Measurements from ENCODE around the gene RGP1. TPM values are rescaled to one million over a fixed set of nuclear protein-coding genes. Genes with fewer than 3 reads are reported as not detected.
A peak's percentile ranks its signal among the peaks of the same experiment; 100 is the strongest.

The RGP1 gene
- total and polyA plus RNA-seq, 8 donors = 3.8 to 21.2 (median 12.0) TPM

GRCh38 chr9:35760651-35761050, 11.6 kb downstream of the RGP1 start:
- Histone ChIP-seq H3K9me3 (no peaks in the 10 kb centered on the region), H3K27me3 (no peaks in the 10 kb centered on the region), H3K36me3 (no peaks in the 10 kb centered on the region), H3K4me3 (no peak overlapping the region), H3K4me1 (peaks cover 14 to 53% (median 36%) of the 10 kb centered on the region in 4 donors), H3K27ac (peak overlapping the region in 2 of 5 donors; percentile 7 to 56)
- 29 to 51% (median 34%) methylated on average over 2 of the region's 2 CpGs for WGBS, 5 donors
- intact Hi-C loops (cut with DNase I; ENCODE audit: low total_unique reads) = no loop called here
- DNase-seq = peak in 1 of 2 donors; percentile 89
- TF ChIP-seq POLR2AphosphoS5 (IDR thresholded peaks at IDR 0.05) = peak in 1 of 3 donors; percentile 44
- TF ChIP-seq CTCF (IDR thresholded peaks at IDR 0.05) = no peak

DNA sequence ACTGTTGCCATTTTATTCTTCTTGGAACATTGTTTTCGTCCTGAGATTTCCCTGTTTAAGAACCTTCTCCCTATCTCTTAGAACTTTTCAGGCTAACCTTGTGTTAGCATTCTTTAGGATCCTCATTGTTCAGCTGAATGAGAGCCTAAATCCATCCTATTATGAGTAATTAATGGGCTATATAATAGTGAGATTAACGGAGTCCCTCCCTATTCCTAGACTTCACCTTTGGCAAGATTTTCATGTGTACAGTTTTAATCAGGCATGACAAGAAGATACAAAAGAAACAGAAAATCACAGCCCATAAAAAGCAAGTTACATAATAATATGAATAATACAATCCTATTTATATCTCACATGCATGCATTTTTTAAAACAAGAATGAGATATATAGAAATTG, 14.1 kb downstream of the RGP1 start:
- peaks cover 6 to 34% (median 20%) of the 10 kb centered on the region in 4 donors for H3K4me1 ChIP-seq
- H3K36me3 ChIP-seq = no peaks in the 10 kb centered on the region
- DNase-seq = no peak
- no peaks in the 10 kb centered on the region for H3K27me3 ChIP-seq
- H3K4me3 ChIP-seq = no peak overlapping the region
- H3K27ac ChIP-seq = no peak overlapping the region
- TF ChIP-seq POLR2A (IDR thresholded peaks at IDR 0.05) (no peak), EP300 (IDR thresholded peaks at IDR 0.05) (no peak), CTCF (IDR thresholded peaks at IDR 0.05) (no peak), POLR2AphosphoS5 (IDR thresholded peaks at IDR 0.05) (no peak)
- H3K9me3 ChIP-seq = no peaks in the 10 kb centered on the region
- intact Hi-C loops (cut with DNase I; ENCODE audit: low total_unique reads) = no loop called here
- WGBS, 5 donors = 54 to 75% (median 61%) methylated on average over 2 of the region's 2 CpGs

DNA sequence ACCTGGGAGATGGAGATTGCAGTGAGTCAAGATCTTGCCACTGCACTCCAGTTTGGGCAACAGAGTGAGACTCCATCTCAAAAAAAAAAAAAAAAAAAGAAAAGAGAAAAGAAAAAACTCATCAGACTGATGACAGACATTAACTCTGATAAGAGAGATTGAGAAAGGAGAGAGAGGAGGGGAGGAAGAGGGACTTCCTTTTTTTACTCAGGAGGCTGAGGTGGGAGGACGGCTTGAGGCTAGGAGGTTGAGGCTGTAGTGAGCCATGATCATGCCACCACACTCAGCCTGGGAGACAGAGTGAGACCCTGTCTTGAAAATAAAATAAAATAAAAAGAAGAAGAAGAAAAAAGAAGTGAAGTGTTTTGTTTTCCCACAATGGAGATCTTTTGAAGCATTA, 14.7 kb downstream of the RGP1 start:
- no peaks in the 10 kb centered on the region for H3K9me3 ChIP-seq
- TF ChIP-seq POLR2A (IDR thresholded peaks at IDR 0.05) (no peak), EP300 (IDR thresholded peaks at IDR 0.05) (no peak), CTCF (IDR thresholded peaks at IDR 0.05) (no peak), POLR2AphosphoS5 (IDR thresholded peaks at IDR 0.05) (no peak)
- H3K36me3 ChIP-seq = no peaks in the 10 kb centered on the region
- intact Hi-C loops (cut with DNase I; ENCODE audit: low total_unique reads) = no loop called here
- no peak overlapping the region for H3K27ac ChIP-seq
- no peak overlapping the region for H3K4me3 ChIP-seq
- DNase-seq = no peak
- peaks cover 0 to 28% (median 17%) of the 10 kb centered on the region in 4 donors for H3K4me1 ChIP-seq
- H3K27me3 ChIP-seq = no peaks in the 10 kb centered on the region
- WGBS, 5 donors = 82 to 100% (median 100%) methylated on average over 1 of the region's 1 CpG

- 72 to 89% (median 82%) methylated on average over 2 of the region's 2 CpGs for WGBS, 5 donors
- no peaks in the 10 kb centered on the region for H3K9me3 ChIP-seq
- no peaks in the 10 kb centered on the region for H3K36me3 ChIP-seq
- H3K4me1 ChIP-seq = peaks cover 10 to 37% (median 26%) of the 10 kb centered on the region in 4 donors
- no peak for DNase-seq
- no peak overlapping the region for H3K27ac ChIP-seq
- TF ChIP-seq EP300 (IDR thresholded peaks at IDR 0.05) (no peak), POLR2AphosphoS5 (IDR thresholded peaks at IDR 0.05) (no peak), POLR2A (IDR thresholded peaks at IDR 0.05) (no peak), CTCF (IDR thresholded peaks at IDR 0.05) (no peak)
- no peaks in the 10 kb centered on the region for H3K27me3 ChIP-seq
- intact Hi-C loops (cut with DNase I; ENCODE audit: low total_unique reads) = no loop called here
- no peak overlapping the region for H3K4me3 ChIP-seq
Observed at GRCh38 chr9:35766997-35767396, 17.9 kb downstream of the RGP1 start.

All from stomach (tissue), 9 donors.